Measurements from ENCODE around the gene TIMM29.

The TIMM29 gene

DNA sequence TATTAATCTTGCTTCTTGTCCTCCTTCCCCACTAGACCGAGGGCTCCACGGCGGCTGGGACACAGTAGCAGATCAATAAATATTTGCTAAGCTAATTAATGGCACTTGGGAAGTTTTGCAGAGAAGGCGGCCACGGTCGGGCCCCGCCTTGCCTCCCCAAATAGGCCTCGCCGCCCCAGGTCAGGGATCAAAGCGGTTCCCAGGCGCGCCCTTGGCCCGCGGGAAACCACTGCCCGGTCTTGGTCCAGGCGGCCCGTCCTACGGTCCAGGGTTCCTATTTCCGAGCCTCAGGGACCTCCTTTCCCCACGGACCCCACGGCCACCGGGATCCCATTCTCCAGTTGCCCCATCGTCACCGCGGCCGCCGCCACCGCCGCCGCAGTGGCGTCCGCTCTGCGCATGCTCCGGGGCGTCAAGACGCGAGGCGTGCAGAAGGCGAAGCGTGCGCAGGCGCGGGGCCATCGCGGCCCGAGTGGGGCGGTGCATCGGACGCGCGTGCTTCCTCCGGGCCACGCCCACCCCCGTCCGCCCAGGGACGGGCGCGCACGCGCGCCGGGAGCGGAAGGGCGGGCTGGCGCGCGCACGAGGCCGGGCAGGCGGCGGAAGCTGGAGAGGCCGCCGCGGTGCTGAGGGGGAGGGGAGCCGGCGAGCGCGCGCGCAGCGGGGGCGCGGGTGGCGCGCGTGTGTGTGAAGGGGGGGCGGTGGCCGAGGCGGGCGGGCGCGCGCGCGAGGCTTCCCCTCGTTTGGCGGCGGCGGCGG is 31.9 kb downstream of the TIMM29 start, which contains the start of gene SMARCA4:
Gene SMARCA4 (plus strand): TSS at position 717 of the 759 bp plus-strand sequence. CDS start 23,122 bp downstream, outside the sequence.
- H3K4me3 ChIP-seq (ENCODE audit: low read length): peak within 1 kb of the TSS; percentile 99
- H3K36me3 ChIP-seq (ENCODE audit: control insufficient read depth, insufficient read depth, low read length, severe bottlenecking): no peaks in the 10 kb centered on the region
- DNase-seq (ENCODE audit: low read depth): peak; percentile 99
- H3K4me1 ChIP-seq (ENCODE audit: control insufficient read depth, insufficient read depth, low read length): peaks cover 9% of the 10 kb centered on the region
- H3K27me3 ChIP-seq (replicated peaks; ENCODE audit: control insufficient read depth, insufficient read depth, low read length): no peaks in the 10 kb centered on the region
- no peaks in the 10 kb centered on the region for H3K9me3 ChIP-seq (ENCODE audit: control insufficient read depth, low read length)
- H3K9ac ChIP-seq (ENCODE audit: low read length): peak within 1 kb of the TSS; percentile 98

- Histone ChIP-seq H3K4me1 (ENCODE audit: control insufficient read depth, insufficient read depth, low read length) (peaks cover 9% of the 10 kb centered on the region), H3K4me3 (ENCODE audit: low read length) (peak overlapping the region; percentile 99), H3K9me3 (ENCODE audit: control insufficient read depth, low read length) (no peaks in the 10 kb centered on the region), H3K36me3 (ENCODE audit: control insufficient read depth, insufficient read depth, low read length, severe bottlenecking) (no peaks in the 10 kb centered on the region), H3K9ac (ENCODE audit: low read length) (peak overlapping the region; percentile 97), H3K27me3 (replicated peaks; ENCODE audit: control insufficient read depth, insufficient read depth, low read length) (no peaks in the 10 kb centered on the region)
- DNase-seq (ENCODE audit: low read depth): peak; percentile 64
These were observed 32.7 kb downstream of the TIMM29 start for GRCh38 chr19:10961073-10961860.

DNA sequence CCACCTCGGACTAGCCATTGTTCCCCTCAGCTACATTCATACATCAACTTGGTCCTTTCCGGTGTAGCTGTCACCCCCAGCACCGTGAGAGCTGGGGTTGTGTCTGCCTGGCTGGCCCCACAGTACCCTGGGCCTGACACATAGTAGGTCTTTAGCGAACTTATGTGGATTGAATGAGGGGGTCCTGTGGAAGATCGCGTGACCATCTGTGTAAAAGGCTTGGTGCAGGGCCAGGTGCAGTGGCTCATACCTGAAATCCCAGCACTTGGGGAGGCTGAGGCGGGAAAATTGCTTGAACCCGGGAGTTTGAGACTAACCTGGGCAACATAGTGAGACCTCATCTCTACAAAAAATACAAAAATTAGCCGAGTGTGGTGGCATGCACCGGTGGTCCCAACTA is 34.3 kb downstream of the TIMM29 start:
- no peak for DNase-seq (ENCODE audit: low read depth)
- no peaks in the 10 kb centered on the region for H3K36me3 ChIP-seq (ENCODE audit: control insufficient read depth, insufficient read depth, low read length, severe bottlenecking)
- H3K4me3 ChIP-seq (ENCODE audit: low read length): peak overlapping the region; percentile 99
- peaks cover 9% of the 10 kb centered on the region for H3K4me1 ChIP-seq (ENCODE audit: control insufficient read depth, insufficient read depth, low read length)
- H3K27me3 ChIP-seq (replicated peaks; ENCODE audit: control insufficient read depth, insufficient read depth, low read length): no peaks in the 10 kb centered on the region
- H3K9ac ChIP-seq (ENCODE audit: low read length): peak overlapping the region; percentile 97
- no peaks in the 10 kb centered on the region for H3K9me3 ChIP-seq (ENCODE audit: control insufficient read depth, low read length)

DNA sequence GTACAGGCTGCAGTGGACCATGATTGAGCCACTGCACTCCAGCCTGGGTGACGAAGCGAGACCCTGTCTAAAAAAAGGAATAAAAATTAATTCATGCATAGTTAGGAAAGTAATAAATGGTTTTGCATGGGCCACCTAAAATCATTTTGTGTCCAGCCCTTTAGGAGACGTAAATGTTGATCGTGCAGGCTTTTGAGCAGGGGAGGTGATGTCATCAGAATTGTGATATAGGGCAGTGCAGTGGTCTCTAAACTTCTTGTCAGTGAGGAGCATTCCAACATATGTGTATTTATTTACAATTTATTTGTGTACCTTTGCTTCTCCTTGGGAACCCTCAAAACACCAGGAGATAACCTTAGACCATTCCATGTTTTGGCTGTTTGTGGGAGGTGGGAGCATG is 35.3 kb downstream of the TIMM29 start:
- Histone ChIP-seq H3K9me3 (ENCODE audit: control insufficient read depth, low read length) (no peaks in the 10 kb centered on the region), H3K4me1 (ENCODE audit: control insufficient read depth, insufficient read depth, low read length) (peaks cover 9% of the 10 kb centered on the region), H3K9ac (ENCODE audit: low read length) (no peak overlapping the region), H3K4me3 (ENCODE audit: low read length) (no peak overlapping the region), H3K27me3 (replicated peaks; ENCODE audit: control insufficient read depth, insufficient read depth, low read length) (no peaks in the 10 kb centered on the region), H3K36me3 (ENCODE audit: control insufficient read depth, insufficient read depth, low read length, severe bottlenecking) (no peaks in the 10 kb centered on the region)
- no peak for DNase-seq (ENCODE audit: low read depth)

DNA sequence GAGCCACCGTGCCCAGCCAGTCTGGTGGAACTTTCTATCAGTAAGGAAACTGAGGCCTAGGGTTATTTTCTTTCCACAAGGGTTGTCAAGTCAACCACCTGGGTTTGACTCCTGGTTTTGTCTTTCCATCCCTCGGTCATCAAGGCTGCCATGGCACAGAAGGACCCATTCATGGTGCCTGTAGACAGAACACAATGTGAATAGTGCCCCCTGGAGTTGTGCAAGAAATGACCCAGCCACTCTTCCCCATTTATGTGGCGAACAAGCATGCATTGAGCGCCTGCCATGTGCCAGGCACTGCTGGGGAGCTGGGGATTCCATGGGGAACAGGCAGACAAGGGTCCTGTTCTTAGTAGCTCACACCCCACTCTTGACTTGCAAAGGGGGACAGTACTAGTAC is 36.3 kb downstream of the TIMM29 start:
- no peak for DNase-seq (ENCODE audit: low read depth)
- Histone ChIP-seq H3K4me1 (ENCODE audit: control insufficient read depth, insufficient read depth, low read length) (peaks cover 5% of the 10 kb centered on the region), H3K9ac (ENCODE audit: low read length) (no peak overlapping the region), H3K9me3 (ENCODE audit: control insufficient read depth, low read length) (no peaks in the 10 kb centered on the region), H3K36me3 (ENCODE audit: control insufficient read depth, insufficient read depth, low read length, severe bottlenecking) (no peaks in the 10 kb centered on the region), H3K27me3 (replicated peaks; ENCODE audit: control insufficient read depth, insufficient read depth, low read length) (no peaks in the 10 kb centered on the region), H3K4me3 (ENCODE audit: low read length) (no peak overlapping the region)

GRCh38 chr19:10965398-10965797 is 36.8 kb downstream of the TIMM29 start:
- no peaks in the 10 kb centered on the region for H3K9me3 ChIP-seq (ENCODE audit: control insufficient read depth, low read length)
- no peak overlapping the region for H3K4me3 ChIP-seq (ENCODE audit: low read length)
- peaks cover 5% of the 10 kb centered on the region for H3K4me1 ChIP-seq (ENCODE audit: control insufficient read depth, insufficient read depth, low read length)
- H3K9ac ChIP-seq (ENCODE audit: low read length): no peak overlapping the region
- no peaks in the 10 kb centered on the region for H3K27me3 ChIP-seq (replicated peaks; ENCODE audit: control insufficient read depth, insufficient read depth, low read length)
- H3K36me3 ChIP-seq (ENCODE audit: control insufficient read depth, insufficient read depth, low read length, severe bottlenecking): no peaks in the 10 kb centered on the region
- no peak for DNase-seq (ENCODE audit: low read depth)

DNA sequence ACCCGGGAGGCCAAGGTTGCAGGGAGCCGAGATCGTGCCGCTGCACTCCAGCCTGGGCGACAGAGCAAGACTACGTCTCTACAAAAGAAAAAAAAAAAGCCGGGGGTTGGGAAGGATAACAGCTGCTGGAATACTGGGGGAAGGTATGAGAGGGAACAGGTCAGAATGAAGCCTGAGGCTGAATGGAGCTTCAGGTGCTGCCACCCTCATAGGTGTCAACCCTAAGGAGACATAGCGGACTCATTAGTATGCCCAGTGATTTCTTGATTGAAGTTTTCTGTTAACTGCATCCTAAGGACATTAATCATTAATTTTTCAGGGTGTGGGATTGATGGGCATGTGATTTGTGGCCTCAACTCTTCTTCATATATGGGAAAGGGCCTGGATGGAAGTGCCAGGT is 38.2 kb downstream of the TIMM29 start:
- no peaks in the 10 kb centered on the region for H3K36me3 ChIP-seq (ENCODE audit: control insufficient read depth, insufficient read depth, low read length, severe bottlenecking)
- H3K9me3 ChIP-seq (ENCODE audit: control insufficient read depth, low read length): no peaks in the 10 kb centered on the region
- H3K4me1 ChIP-seq (ENCODE audit: control insufficient read depth, insufficient read depth, low read length): peaks cover 5% of the 10 kb centered on the region
- H3K9ac ChIP-seq (ENCODE audit: low read length): no peak overlapping the region
- no peaks in the 10 kb centered on the region for H3K27me3 ChIP-seq (replicated peaks; ENCODE audit: control insufficient read depth, insufficient read depth, low read length)
- DNase-seq (ENCODE audit: low read depth): no peak
- no peak overlapping the region for H3K4me3 ChIP-seq (ENCODE audit: low read length)

GRCh38 chr19:10968527-10969135 is 40.0 kb downstream of the TIMM29 start:
- H3K36me3 ChIP-seq (ENCODE audit: control insufficient read depth, insufficient read depth, low read length, severe bottlenecking): no peaks in the 10 kb centered on the region
- DNase-seq (ENCODE audit: low read depth): no peak

DNA sequence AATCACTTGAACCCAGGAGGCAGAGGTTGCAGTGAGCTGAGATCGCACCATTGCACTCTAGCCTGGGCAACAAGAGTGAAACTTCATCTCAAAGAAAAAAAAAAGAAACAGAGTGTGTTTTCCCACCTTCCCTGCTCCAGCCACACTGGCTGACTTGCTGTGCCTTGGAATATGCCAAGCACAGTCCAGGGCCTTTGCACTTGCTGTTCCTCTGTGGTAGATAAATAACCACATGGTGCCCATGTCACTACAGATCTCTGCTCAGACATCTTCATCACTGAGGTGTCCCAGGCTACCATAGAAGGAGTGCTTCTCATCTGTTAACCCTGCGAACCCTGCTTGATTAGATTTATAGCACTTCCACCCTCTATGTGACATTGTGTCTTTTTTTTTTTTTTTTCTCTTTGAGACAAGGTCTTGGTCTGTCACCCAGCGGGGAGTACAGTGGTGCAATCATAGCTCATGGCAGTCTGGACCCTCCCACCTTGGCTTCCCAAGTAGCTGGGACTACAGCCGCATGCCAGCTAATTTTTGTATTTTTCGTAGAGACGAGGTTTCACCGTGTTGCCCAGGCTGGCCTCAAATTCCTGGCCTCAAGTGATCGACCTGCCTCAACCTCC is 42.6 kb downstream of the TIMM29 start:
- Histone ChIP-seq H3K27me3 (replicated peaks; ENCODE audit: control insufficient read depth, insufficient read depth, low read length) (no peaks in the 10 kb centered on the region), H3K4me1 (ENCODE audit: control insufficient read depth, insufficient read depth, low read length) (peaks cover 12% of the 10 kb centered on the region), H3K4me3 (ENCODE audit: low read length) (no peak overlapping the region), H3K9ac (ENCODE audit: low read length) (no peak overlapping the region), H3K9me3 (ENCODE audit: control insufficient read depth, low read length) (no peaks in the 10 kb centered on the region), H3K36me3 (ENCODE audit: control insufficient read depth, insufficient read depth, low read length, severe bottlenecking) (no peaks in the 10 kb centered on the region)
- DNase-seq (ENCODE audit: low read depth): no peak

More at GRCh38 chr19:10968527-10969135, 40.0 kb downstream of the TIMM29 start:
- H3K9ac ChIP-seq (ENCODE audit: low read length): no peak overlapping the region
- no peak overlapping the region for H3K4me3 ChIP-seq (ENCODE audit: low read length)
- H3K27me3 ChIP-seq (replicated peaks; ENCODE audit: control insufficient read depth, insufficient read depth, low read length): no peaks in the 10 kb centered on the region
- H3K9me3 ChIP-seq (ENCODE audit: control insufficient read depth, low read length): no peaks in the 10 kb centered on the region
- no peaks in the 10 kb centered on the region for H3K4me1 ChIP-seq (ENCODE audit: control insufficient read depth, insufficient read depth, low read length)

- H3K27me3 ChIP-seq (replicated peaks; ENCODE audit: control insufficient read depth, insufficient read depth, low read length): no peaks in the 10 kb centered on the region
- H3K4me1 ChIP-seq (ENCODE audit: control insufficient read depth, insufficient read depth, low read length): peaks cover 25% of the 10 kb centered on the region
- H3K4me3 ChIP-seq (ENCODE audit: low read length): peak overlapping the region; percentile 52
- peak; percentile 71 for DNase-seq (ENCODE audit: low read depth)
- no peaks in the 10 kb centered on the region for H3K36me3 ChIP-seq (ENCODE audit: control insufficient read depth, insufficient read depth, low read length, severe bottlenecking)
- peak overlapping the region; percentile 67 for H3K9ac ChIP-seq (ENCODE audit: low read length)
- no peaks in the 10 kb centered on the region for H3K9me3 ChIP-seq (ENCODE audit: control insufficient read depth, low read length)
These were observed 46.9 kb downstream of the TIMM29 start for GRCh38 chr19:10975374-10976130.
